ENCODE measurements around the gene CCDC24.

- TF ChIP-seq, protein P1, sequence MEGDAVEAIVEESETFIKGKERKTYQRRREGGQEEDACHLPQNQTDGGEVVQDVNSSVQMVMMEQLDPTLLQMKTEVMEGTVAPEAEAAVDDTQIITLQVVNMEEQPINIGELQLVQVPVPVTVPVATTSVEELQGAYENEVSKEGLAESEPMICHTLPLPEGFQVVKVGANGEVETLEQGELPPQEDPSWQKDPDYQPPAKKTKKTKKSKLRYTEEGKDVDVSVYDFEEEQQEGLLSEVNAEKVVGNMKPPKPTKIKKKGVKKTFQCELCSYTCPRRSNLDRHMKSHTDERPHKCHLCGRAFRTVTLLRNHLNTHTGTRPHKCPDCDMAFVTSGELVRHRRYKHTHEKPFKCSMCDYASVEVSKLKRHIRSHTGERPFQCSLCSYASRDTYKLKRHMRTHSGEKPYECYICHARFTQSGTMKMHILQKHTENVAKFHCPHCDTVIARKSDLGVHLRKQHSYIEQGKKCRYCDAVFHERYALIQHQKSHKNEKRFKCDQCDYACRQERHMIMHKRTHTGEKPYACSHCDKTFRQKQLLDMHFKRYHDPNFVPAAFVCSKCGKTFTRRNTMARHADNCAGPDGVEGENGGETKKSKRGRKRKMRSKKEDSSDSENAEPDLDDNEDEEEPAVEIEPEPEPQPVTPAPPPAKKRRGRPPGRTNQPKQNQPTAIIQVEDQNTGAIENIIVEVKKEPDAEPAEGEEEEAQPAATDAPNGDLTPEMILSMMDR (IDR thresholded peaks at IDR 0.05; ENCODE audit: extremely low read depth in 1 of 2, insufficient read depth in 1 of 2, low read depth in 1 of 2, low read length in 2 of 2): no peak
- TF ChIP-seq MYC (IDR thresholded peaks at IDR 0.05; ENCODE audit: low read depth, low read length): no peak
- no peak for TF ChIP-seq POLR2AphosphoS5 (IDR thresholded peaks at IDR 0.05; ENCODE audit: insufficient read depth, low read depth, low read length)
- no peak for TF ChIP-seq JUN (IDR thresholded peaks at IDR 0.05; ENCODE audit: borderline replicate concordance, insufficient read depth, insufficient read length, low read depth)
- TF ChIP-seq, protein P2, sequence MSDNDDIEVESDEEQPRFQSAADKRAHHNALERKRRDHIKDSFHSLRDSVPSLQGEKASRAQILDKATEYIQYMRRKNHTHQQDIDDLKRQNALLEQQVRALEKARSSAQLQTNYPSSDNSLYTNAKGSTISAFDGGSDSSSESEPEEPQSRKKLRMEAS (IDR thresholded peaks at IDR 0.05; ENCODE audit: insufficient read depth, insufficient read length): no peak
Observed at GRCh38 chr1:43953361-43953760, 38.0 kb upstream of the CCDC24 start.

Data from endothelial cell of umbilical vein (primary cell).